GM18867 (cell line): ENCODE data around the gene WWTR1.

Experiments
- ATAC-seq: cut with Tn5 transposase; IDR thresholded peaks from one replicate; pipeline ENCODE4 v1.9.1; 2021; ENCODE audit warnings: mild to moderate bottlenecking, moderate library complexity; ENCODE audit not compliant: unreplicated experiment

Gene WWTR1

GRCh38 chr3:149596134-149596770, 61.6 kb downstream of the WWTR1 start:
- ATAC-seq = no peak

- ATAC-seq = no peak
Measured at GRCh38 chr3:149593418-149594160, 64.2 kb downstream of the WWTR1 start.

GRCh38 chr3:149592758-149593240, 65.0 kb downstream of the WWTR1 start:
- no peak for ATAC-seq

GRCh38 chr3:149590691-149591441, 67.0 kb downstream of the WWTR1 start:
- ATAC-seq = no peak

- ATAC-seq = no peak
Measured at GRCh38 chr3:149589332-149589731, 68.5 kb downstream of the WWTR1 start.

- ATAC-seq = no peak
Measured at GRCh38 chr3:149588909-149589308, 68.9 kb downstream of the WWTR1 start.

- ATAC-seq = no peak
Measured at GRCh38 chr3:149587383-149587782, 70.4 kb downstream of the WWTR1 start.

- ATAC-seq = no peak
Measured at GRCh38 chr3:149586871-149587270, 71.0 kb downstream of the WWTR1 start.

- ATAC-seq = peak; percentile 89
Measured at GRCh38 chr3:149585401-149585726, 72.5 kb downstream of the WWTR1 start.

GRCh38 chr3:149583921-149584635, 73.7 kb downstream of the WWTR1 start:
- no peak for ATAC-seq

- ATAC-seq = no peak
Measured at GRCh38 chr3:149582395-149582794, 75.4 kb downstream of the WWTR1 start.

- peak; percentile 29 for ATAC-seq
Measured at GRCh38 chr3:149581681-149582370, 76.0 kb downstream of the WWTR1 start.

GRCh38 chr3:149581248-149581647, 76.6 kb downstream of the WWTR1 start:
- no peak for ATAC-seq

GRCh38 chr3:149579838-149580542, 77.8 kb downstream of the WWTR1 start:
- peak; percentile 47 for ATAC-seq

GRCh38 chr3:149579161-149579560, 78.7 kb downstream of the WWTR1 start:
- ATAC-seq = no peak

GRCh38 chr3:149577801-149578200, 80.0 kb downstream of the WWTR1 start:
- ATAC-seq = no peak

GRCh38 chr3:149575961-149576564, 81.8 kb downstream of the WWTR1 start:
- ATAC-seq = peak; percentile 37

- no peak for ATAC-seq
Measured at GRCh38 chr3:149575213-149575960, 82.4 kb downstream of the WWTR1 start.
